Fibroblast of lung (primary cell): ENCODE data around the gene DNAJC27. TPM values are rescaled to one million over a fixed set of nuclear protein-coding genes. Genes with fewer than 3 reads are reported as not detected.

Source experiments
- DNase-seq, 2 donors: peaks; one replicate each; pipeline versions ENCODE4 v3.0.0 to v3.0.0-alpha.2; 2010; ENCODE audit warnings: low read depth in 2 of 2
- H2AFZ ChIP-seq: 2 replicates; pipeline ENCODE4 v1.5.1; 2012; ENCODE audit warnings: low read length, control low read depth, inconsistent platforms
- H3K27ac ChIP-seq: 2 replicates; pipeline ENCODE4 v1.5.1; 2011; ENCODE audit warnings: low read length, control low read depth; ENCODE audit not compliant: insufficient read depth
- H3K27me3 ChIP-seq: 2 replicates; pipeline ENCODE4 v1.5.1; 2011; ENCODE audit warnings: mild to moderate bottlenecking, low read length; ENCODE audit not compliant: control insufficient read depth, insufficient read depth
- H3K36me3 ChIP-seq: 2 replicates; pipeline ENCODE4 v1.5.1; 2011; ENCODE audit warnings: low read length; ENCODE audit not compliant: control insufficient read depth, insufficient read depth
- H3K4me1 ChIP-seq: 2 replicates; pipeline ENCODE4 v1.5.1; 2011; ENCODE audit warnings: low read length; ENCODE audit not compliant: control insufficient read depth, insufficient read depth; ENCODE audit errors: extremely low read depth
- H3K4me2 ChIP-seq: 2 replicates; pipeline ENCODE4 v1.5.1; 2011; ENCODE audit warnings: low read length, control low read depth; ENCODE audit not compliant: insufficient read depth; ENCODE audit errors: extremely low read depth
- H3K4me3 ChIP-seq, 4 experiments: fragments of 200-600 bp in 1 of 4; sonication (generic) in 1 of 4; replicated peaks in 1 of 4; 2 replicates each; pipeline ENCODE4 v1.5.1; 2011 to 2016; ENCODE audit warnings: low read length in 4 of 4, low read depth in 3 of 4, mild to moderate bottlenecking in 3 of 4, control low read depth in 2 of 4, inconsistent platforms in 1 of 4, mixed read lengths in 1 of 4; ENCODE audit not compliant: insufficient read depth in 1 of 4; ENCODE audit errors: control extremely low read depth in 1 of 4
- H3K79me2 ChIP-seq: 2 replicates; pipeline ENCODE4 v1.5.1; 2012; ENCODE audit warnings: mild to moderate bottlenecking, low read length, inconsistent platforms; ENCODE audit not compliant: control insufficient read depth, insufficient read depth
- H3K9ac ChIP-seq: 2 replicates; pipeline ENCODE4 v1.5.1; 2011; ENCODE audit warnings: mild to moderate bottlenecking, low read length, control low read depth; ENCODE audit not compliant: insufficient read depth
- H3K9me3 ChIP-seq: 2 replicates; pipeline ENCODE4 v1.5.1; 2012; ENCODE audit warnings: low read depth, low read length; ENCODE audit not compliant: control insufficient read depth, insufficient read depth
- H4K20me1 ChIP-seq: 2 replicates; pipeline ENCODE4 v1.5.1; 2011; ENCODE audit warnings: low read length; ENCODE audit not compliant: control insufficient read depth, insufficient read depth; ENCODE audit errors: extremely low read depth
- EZH2 ChIP-seq: IDR thresholded peaks from 2 replicates; pipeline ENCODE4 v1.5.1; 2012; ENCODE audit warnings: low read length, control low read depth, mild to moderate bottlenecking; ENCODE audit errors: missing control alignments
- polyA plus RNA-seq, 2 donors: library from polyadenylated mRNA; depleted of rRNA in 1 of 2; stranded (reverse) in 1 of 2; unstranded in 1 of 2; fragments of >200 nt; gene quantifications; 2 replicates each; pipeline ENCODE4 v1.2.1, GENCODE V29; 2011 to 2012; ENCODE audit warnings: missing spikeins in 1 of 2
- total RNA-seq: library from RNA; depleted of rRNA; stranded (reverse); fragments of >200 nt; gene quantifications from 2 replicates; pipeline ENCODE4 v1.2.1, GENCODE V29; 2014
- TF ChIP-seq, protein P1 (sequence below), 2 donors: IDR thresholded peaks in 1 of 2; conservative IDR thresholded peaks in 1 of 2; 1 replicate in 1 of 2; 2 replicates in 1 of 2; pipeline ENCODE4 v1.5.1; 2011 to 2012; ENCODE audit warnings: low read length in 2 of 2, control low read depth in 1 of 2, inconsistent platforms in 1 of 2, low read depth in 1 of 2, mild to moderate bottlenecking in 1 of 2

The DNAJC27 gene
- total and polyA plus RNA-seq, 2 donors (not counting 1 experiment from before 2014, with no cell fraction given) = 5.0 to 7.3 TPM

- DNase-seq = no peak
- Histone ChIP-seq H3K27me3 (no peaks in the 10 kb centered on the region), H3K4me1 (peaks cover 9% of the 10 kb centered on the region), H3K36me3 (peaks cover 4% of the 10 kb centered on the region), H3K79me2 (peaks cover 7% of the 10 kb centered on the region), H2AFZ (no peak overlapping the region), H3K27ac (peak overlapping the region; percentile 52), H3K4me2 (peak overlapping the region; percentile 90), H3K9me3 (no peaks in the 10 kb centered on the region), H3K4me3 (peak overlapping the region; percentile 45 to 73 (median 56)), H4K20me1 (no peaks in the 10 kb centered on the region), H3K9ac (peak overlapping the region; percentile 79)
- TF ChIP-seq EZH2 = no peak
- TF ChIP-seq, protein P1, sequence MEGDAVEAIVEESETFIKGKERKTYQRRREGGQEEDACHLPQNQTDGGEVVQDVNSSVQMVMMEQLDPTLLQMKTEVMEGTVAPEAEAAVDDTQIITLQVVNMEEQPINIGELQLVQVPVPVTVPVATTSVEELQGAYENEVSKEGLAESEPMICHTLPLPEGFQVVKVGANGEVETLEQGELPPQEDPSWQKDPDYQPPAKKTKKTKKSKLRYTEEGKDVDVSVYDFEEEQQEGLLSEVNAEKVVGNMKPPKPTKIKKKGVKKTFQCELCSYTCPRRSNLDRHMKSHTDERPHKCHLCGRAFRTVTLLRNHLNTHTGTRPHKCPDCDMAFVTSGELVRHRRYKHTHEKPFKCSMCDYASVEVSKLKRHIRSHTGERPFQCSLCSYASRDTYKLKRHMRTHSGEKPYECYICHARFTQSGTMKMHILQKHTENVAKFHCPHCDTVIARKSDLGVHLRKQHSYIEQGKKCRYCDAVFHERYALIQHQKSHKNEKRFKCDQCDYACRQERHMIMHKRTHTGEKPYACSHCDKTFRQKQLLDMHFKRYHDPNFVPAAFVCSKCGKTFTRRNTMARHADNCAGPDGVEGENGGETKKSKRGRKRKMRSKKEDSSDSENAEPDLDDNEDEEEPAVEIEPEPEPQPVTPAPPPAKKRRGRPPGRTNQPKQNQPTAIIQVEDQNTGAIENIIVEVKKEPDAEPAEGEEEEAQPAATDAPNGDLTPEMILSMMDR (conservative IDR thresholded peaks at IDR 0.05 in 1 of 2, IDR thresholded peaks at IDR 0.05 in 1 of 2; ENCODE audit: low read depth in 1 of 2, low read length in 2 of 2) = no peak
Measured at GRCh38 chr2:24918326-24919036, 53.3 kb downstream of the DNAJC27 start.

- H3K9ac ChIP-seq = peak overlapping the region; percentile 79
- H3K79me2 ChIP-seq = peaks cover 7% of the 10 kb centered on the region
- TF ChIP-seq EZH2 = no peak
- TF ChIP-seq, protein P1 (conservative IDR thresholded peaks at IDR 0.05 in 1 of 2, IDR thresholded peaks at IDR 0.05 in 1 of 2; ENCODE audit: low read depth in 1 of 2, low read length in 2 of 2) = no peak
- no peak overlapping the region for H2AFZ ChIP-seq
- H3K27me3 ChIP-seq = no peaks in the 10 kb centered on the region
- no peaks in the 10 kb centered on the region for H3K9me3 ChIP-seq
- DNase-seq = no peak
- no peak overlapping the region for H3K4me2 ChIP-seq
- H3K36me3 ChIP-seq = peaks cover 4% of the 10 kb centered on the region
- H3K4me3 ChIP-seq = peak overlapping the region in 2 of 4 experiments; percentile 26 to 67
- peaks cover 12% of the 10 kb centered on the region for H3K4me1 ChIP-seq
- no peaks in the 10 kb centered on the region for H4K20me1 ChIP-seq
- H3K27ac ChIP-seq = peak overlapping the region; percentile 34
Measured at GRCh38 chr2:24917731-24918325, 53.9 kb downstream of the DNAJC27 start.

GRCh38 chr2:24917086-24917485, 54.7 kb downstream of the DNAJC27 start:
- Histone ChIP-seq H2AFZ (no peak overlapping the region), H3K27me3 (no peaks in the 10 kb centered on the region), H3K4me1 (peaks cover 15% of the 10 kb centered on the region), H3K4me3 (peak overlapping the region in 1 of 4 experiments; percentile 67), H4K20me1 (no peaks in the 10 kb centered on the region), H3K9ac (peak overlapping the region; percentile 21), H3K9me3 (no peaks in the 10 kb centered on the region), H3K27ac (peak overlapping the region; percentile 41), H3K36me3 (peaks cover 4% of the 10 kb centered on the region), H3K4me2 (no peak overlapping the region), H3K79me2 (peaks cover 7% of the 10 kb centered on the region)
- DNase-seq = peak; percentile 34 to 41
- TF ChIP-seq EZH2 = no peak
- TF ChIP-seq, protein P1 (conservative IDR thresholded peaks at IDR 0.05 in 1 of 2, IDR thresholded peaks at IDR 0.05 in 1 of 2; ENCODE audit: low read depth in 1 of 2, low read length in 2 of 2) = no peak
